GM23248 (cell line): ENCODE data around the gene ZNF177. TPM values are rescaled to one million over a fixed set of nuclear protein-coding genes. Genes with fewer than 3 reads are reported as not detected.
A peak's percentile ranks its signal among the peaks of the same experiment; 100 is the strongest.

Experiments used
- DNase-seq: peaks from one replicate; pipeline ENCODE4 v3.0.0-alpha.2; 2015
- H2AFZ ChIP-seq: fragments of 200-600 bp; sonication (generic); 2 replicates; pipeline ENCODE4 v1.6.1; 2016; ENCODE audit warnings: antibody characterized with exemption
- H3F3A ChIP-seq: fragments of 200-600 bp; sonication (generic); 2 replicates; pipeline ENCODE4 v1.6.1; 2016; ENCODE audit warnings: mild to moderate bottlenecking, antibody characterized with exemption, mixed run types; ENCODE audit not compliant: insufficient read depth
- H3K27ac ChIP-seq: fragments of 200-600 bp; sonication (generic); 2 replicates; pipeline ENCODE4 v1.5.1; 2016; ENCODE audit warnings: mild to moderate bottlenecking
- H3K27me3 ChIP-seq: fragments of 200-600 bp; sonication (generic); replicated peaks from 2 replicates; pipeline ENCODE4 v1.6.1; 2016; ENCODE audit warnings: mild to moderate bottlenecking; ENCODE audit not compliant: insufficient read depth
- H3K36me3 ChIP-seq: fragments of 200-600 bp; sonication (generic); 2 replicates; pipeline ENCODE4 v1.6.1; 2016; ENCODE audit warnings: low read depth, mild to moderate bottlenecking
- H3K4me1 ChIP-seq: fragments of 200-600 bp; sonication (generic); 2 replicates; pipeline ENCODE4 v1.6.1; 2016; ENCODE audit warnings: mild to moderate bottlenecking; ENCODE audit not compliant: insufficient read depth
- H3K4me2 ChIP-seq: fragments of 200-600 bp; sonication (generic); one replicate; pipeline ENCODE4 v1.6.1; 2016; ENCODE audit warnings: mild to moderate bottlenecking; ENCODE audit not compliant: unreplicated experiment
- H3K4me3 ChIP-seq: fragments of 200-600 bp; sonication (generic); 2 replicates; pipeline ENCODE4 v1.5.1; 2016; ENCODE audit warnings: mild to moderate bottlenecking
- H3K79me2 ChIP-seq: fragments of 200-600 bp; sonication (generic); 2 replicates; pipeline ENCODE4 v1.6.1; 2016; ENCODE audit warnings: mild to moderate bottlenecking; ENCODE audit not compliant: insufficient read depth
- H3K9ac ChIP-seq: fragments of 200-600 bp; sonication (generic); 2 replicates; pipeline ENCODE4 v1.6.1; 2016; ENCODE audit warnings: mild to moderate bottlenecking
- H3K9me2 ChIP-seq: fragments of 200-600 bp; sonication (generic); 2 replicates; pipeline ENCODE4 v1.6.1; 2016; ENCODE audit warnings: mixed run types, mild to moderate bottlenecking, moderate library complexity; ENCODE audit not compliant: insufficient read depth
- H3K9me3 ChIP-seq: fragments of 200-600 bp; sonication (generic); one replicate; pipeline ENCODE4 v1.6.1; 2017; ENCODE audit warnings: low read depth
- H4K20me1 ChIP-seq: fragments of 200-600 bp; sonication (generic); 2 replicates; pipeline ENCODE4 v1.6.0; 2016; ENCODE audit not compliant: insufficient read depth
- EZH2 ChIP-seq: fragments of 200-600 bp; sonication (generic); IDR thresholded peaks from 2 replicates; pipeline ENCODE4 v1.6.1; 2018; ENCODE audit warnings: antibody characterized with exemption, mild to moderate bottlenecking; ENCODE audit not compliant: insufficient read depth, poor library complexity, severe bottlenecking
- EZH2phosphoT487 ChIP-seq: fragments of 200-600 bp; sonication (generic); IDR thresholded peaks from 2 replicates; pipeline ENCODE4 v1.6.1; 2018; ENCODE audit warnings: antibody characterized with exemption, moderate library complexity, mild to moderate bottlenecking, low read depth; ENCODE audit not compliant: insufficient read depth
- WGBS, 2 experiments: methylation state at CpG; one replicate each; pipeline ENCODE4 v1.1.6; 2015 to 2017; ENCODE audit warnings: low lambda C conversion rate in 2 of 2, low coverage in 1 of 2; ENCODE audit errors: missing lambda C conversion rate in 2 of 2; 5-methylcytosine and 5-hydroxymethylcytosine counted together
- in situ Hi-C: fragments of 300-500 bp; cut with MboI; formaldehyde crosslinking; loops from 2 replicates; pipeline ENCODE4 v1.15.0; 2020
- polyA plus RNA-seq: library from polyadenylated mRNA; unstranded; fragments of >200 nt; fragmentation: Nextera tagmentation; extraction: Ambion mirVana; gene quantifications from 2 replicates; pipeline ENCODE4 v1.2.1, GENCODE V29; 2016
- total RNA-seq: library from RNA; depleted of rRNA; stranded (reverse); fragments of >200 nt; shearing (Covaris generic); gene quantifications from 2 replicates; pipeline ENCODE4 v1.2.3, GENCODE V29; 2014

Gene ZNF177
- total and polyA plus RNA-seq, 2 experiments from 2014 or later: 0.61 to 3.2 TPM

GRCh38 chr19:9342610-9343304 lies 20.1 kb upstream of the ZNF177 start:
- WGBS, 2 experiments: 93 to 96% methylated on average over 6 of the region's 6 CpGs
- Histone ChIP-seq H3K4me1 (no peaks in the 10 kb centered on the region), H3K9ac (no peak overlapping the region), H3K79me2 (0 out of 2 replicates have a peak, but pooled peaks cover 8% of the 10 kb centered on the region), H3K36me3 (peaks cover 63% of the 10 kb centered on the region), H3K4me2 (no peak overlapping the region), H3F3A (peaks cover 14% of the 10 kb centered on the region), H4K20me1 (no peaks in the 10 kb centered on the region), H3K9me3 (peaks cover 38% of the 10 kb centered on the region), H3K27me3 (no peaks in the 10 kb centered on the region), H3K27ac (no peak overlapping the region), H3K4me3 (no peak overlapping the region), H2AFZ (no peak overlapping the region), H3K9me2 (no peaks in the 10 kb centered on the region)
- TF ChIP-seq EZH2phosphoT487: no peak
- no peak for TF ChIP-seq EZH2
- peak; percentile 2 for DNase-seq
- in situ Hi-C loops: no loop called here

GRCh38 chr19:9345005-9345404 lies 17.8 kb upstream of the ZNF177 start:
- 85 to 93% methylated on average over 2 of the region's 2 CpGs for WGBS, 2 experiments
- no peak overlapping the region for H3K9ac ChIP-seq

GRCh38 chr19:9348253-9348652 lies 14.6 kb upstream of the ZNF177 start:
- 96 to 98% methylated on average over 3 of the region's 3 CpGs for WGBS, 2 experiments
- Histone ChIP-seq H3K27ac (no peak overlapping the region), H3K4me3 (no peak overlapping the region), H4K20me1 (no peaks in the 10 kb centered on the region), H3K79me2 (no peaks in the 10 kb centered on the region), H3K9ac (no peak overlapping the region), H3F3A (no peaks in the 10 kb centered on the region), H3K4me2 (no peak overlapping the region), H3K9me3 (peaks cover 22% of the 10 kb centered on the region), H3K36me3 (peaks cover 20% of the 10 kb centered on the region), H2AFZ (no peak overlapping the region), H3K27me3 (no peaks in the 10 kb centered on the region), H3K9me2 (no peaks in the 10 kb centered on the region), H3K4me1 (no peaks in the 10 kb centered on the region)
- in situ Hi-C loops: no loop called here
- TF ChIP-seq EZH2: no peak
- no peak for TF ChIP-seq EZH2phosphoT487
- no peak for DNase-seq

More at GRCh38 chr19:9345005-9345404, 17.8 kb upstream of the ZNF177 start:
- Histone ChIP-seq H3K79me2 (no peaks in the 10 kb centered on the region), H4K20me1 (no peaks in the 10 kb centered on the region), H3F3A (peaks cover 14% of the 10 kb centered on the region), H3K4me2 (no peak overlapping the region), H3K27ac (no peak overlapping the region), H3K4me1 (no peaks in the 10 kb centered on the region), H3K9me3 (peaks cover 38% of the 10 kb centered on the region), H3K27me3 (no peaks in the 10 kb centered on the region), H3K9me2 (no peaks in the 10 kb centered on the region), H2AFZ (no peak overlapping the region), H3K36me3 (peaks cover 46% of the 10 kb centered on the region), H3K4me3 (no peak overlapping the region)
- in situ Hi-C loops: no loop called here
- no peak for DNase-seq
- no peak for TF ChIP-seq EZH2phosphoT487
- no peak for TF ChIP-seq EZH2

- Histone ChIP-seq H3K4me3 (no peak overlapping the region), H3K4me1 (no peaks in the 10 kb centered on the region), H3K9me2 (no peaks in the 10 kb centered on the region), H3K9ac (no peak overlapping the region), H3K27me3 (no peaks in the 10 kb centered on the region), H3K79me2 (no peaks in the 10 kb centered on the region), H3K27ac (no peak overlapping the region), H4K20me1 (no peaks in the 10 kb centered on the region), H3K4me2 (no peak overlapping the region), H3K36me3 (peaks cover 15% of the 10 kb centered on the region), H2AFZ (no peak overlapping the region), H3F3A (no peaks in the 10 kb centered on the region), H3K9me3 (peaks cover 19% of the 10 kb centered on the region)
- no peak for TF ChIP-seq EZH2
- TF ChIP-seq EZH2phosphoT487: no peak
- WGBS, 2 experiments: 96 to 97% methylated on average over 19 to 22 of the region's 22 CpGs
- no peak for DNase-seq
- in situ Hi-C loops: no loop called here
Observed at GRCh38 chr19:9348671-9349070, 14.1 kb upstream of the ZNF177 start.

- H3K36me3 ChIP-seq: no peaks in the 10 kb centered on the region
- H3K79me2 ChIP-seq: no peaks in the 10 kb centered on the region
- H2AFZ ChIP-seq: no peak overlapping the region
- H3K4me1 ChIP-seq: no peaks in the 10 kb centered on the region
- no peak overlapping the region for H3K27ac ChIP-seq
- no peak for TF ChIP-seq EZH2phosphoT487
- no peak for TF ChIP-seq EZH2
- no peaks in the 10 kb centered on the region for H4K20me1 ChIP-seq
- in situ Hi-C loops: no loop called here
- no peak overlapping the region for H3K4me2 ChIP-seq
- H3F3A ChIP-seq: no peaks in the 10 kb centered on the region
- H3K9me3 ChIP-seq: peaks cover 10% of the 10 kb centered on the region
- 93 to 95% methylated on average over 2 of the region's 2 CpGs for WGBS, 2 experiments
- H3K27me3 ChIP-seq: no peaks in the 10 kb centered on the region
- H3K4me3 ChIP-seq: no peak overlapping the region
- H3K9me2 ChIP-seq: no peaks in the 10 kb centered on the region
- H3K9ac ChIP-seq: no peak overlapping the region
- no peak for DNase-seq
Observed at GRCh38 chr19:9352505-9352904, 10.3 kb upstream of the ZNF177 start.
